K562 (cell line): ENCODE data around the gene CENPE. TPM values are rescaled to one million over a fixed set of nuclear protein-coding genes. Genes with fewer than 3 reads are reported as not detected.

ENCODE experiments used
- ATF3 ChIP-seq, 2 experiments: fragments of 450-650 bp in 1 of 2; sonication (generic) in 1 of 2; formaldehyde crosslinking in 1 of 2; IDR thresholded peaks in 1 of 2; conservative IDR thresholded peaks in 1 of 2; 2 replicates each; pipeline versions ENCODE4 v1.6.1 to v1.8.1; 2016 to 2023; ENCODE audit warnings: mild to moderate bottlenecking in 2 of 2, moderate library complexity in 2 of 2, inconsistent platforms in 1 of 2, missing genetic modification reagents in 1 of 2
- CSDE1 ChIP-seq, 2 experiments: fragments of 450-650 bp; IDR thresholded peaks; 2 replicates each; pipeline ENCODE4 v1.6.1; 2016; ENCODE audit warnings: mild to moderate bottlenecking in 1 of 2
- E2F3 ChIP-seq: fragments of 250-450 bp; sonication (Bioruptor Pico); IDR thresholded peaks from 2 replicates; pipeline ENCODE4 v1.4.0; 2020; ENCODE audit warnings: mild to moderate bottlenecking
- ELF2 ChIP-seq: fragments of 250-450 bp; sonication (Bioruptor Pico); IDR thresholded peaks from 2 replicates; pipeline ENCODE4 v1.5.0; 2021; ENCODE audit warnings: mild to moderate bottlenecking
- HDAC2 ChIP-seq: fragments of 450-650 bp; IDR thresholded peaks from 2 replicates; pipeline ENCODE4 v1.6.1; 2016; ENCODE audit warnings: mild to moderate bottlenecking
- HNRNPK ChIP-seq: fragments of 200-400 bp; formaldehyde crosslinking; IDR thresholded peaks from one replicate; pipeline ENCODE4 v1.6.1; 2018; ENCODE audit warnings: mild to moderate bottlenecking, low read depth, low read length; ENCODE audit not compliant: poor library complexity, severe bottlenecking
- NCOA2 ChIP-seq, 2 experiments: fragments of 450-650 bp; IDR thresholded peaks; 2 replicates each; pipeline ENCODE4 v1.6.1; 2018; ENCODE audit warnings: mild to moderate bottlenecking in 2 of 2, moderate library complexity in 1 of 2; ENCODE audit not compliant: partially characterized antibody in 2 of 2
- POLR3A ChIP-seq: IDR thresholded peaks from 2 replicates; pipeline ENCODE4 v1.6.1; 2011; ENCODE audit warnings: borderline replicate concordance, mild to moderate bottlenecking, moderate library complexity; ENCODE audit not compliant: insufficient read length, insufficient read depth; ENCODE audit errors: extremely low read depth
- PYGO2 ChIP-seq: fragments of 450-650 bp; IDR thresholded peaks from 2 replicates; pipeline ENCODE4 v1.6.1; 2016; ENCODE audit warnings: mild to moderate bottlenecking, missing genetic modification characterization, moderate library complexity, missing compliant biosample characterization
- SMARCA4 ChIP-seq: fragments of 450-650 bp; IDR thresholded peaks from 2 replicates; pipeline ENCODE4 v1.6.1; 2016
- SMARCC2 ChIP-seq: fragments of 450-650 bp; IDR thresholded peaks from 2 replicates; pipeline ENCODE4 v1.6.1; 2017; ENCODE audit warnings: antibody characterized with exemption, moderate library complexity, mild to moderate bottlenecking, low read depth
- ZNF318 ChIP-seq, 2 experiments: fragments of 450-650 bp; IDR thresholded peaks; 2 replicates each; pipeline ENCODE4 v1.6.1; 2016; ENCODE audit warnings: mild to moderate bottlenecking in 2 of 2, borderline replicate concordance in 1 of 2, low read depth in 1 of 2, moderate library complexity in 1 of 2
- ZNF583 ChIP-seq: fragments of 250-450 bp; sonication (Bioruptor Pico); IDR thresholded peaks from 2 replicates; pipeline ENCODE4 v1.4.0; 2020
- polyA plus RNA-seq, 8 experiments: library from polyadenylated mRNA; depleted of rRNA in 4 of 8; stranded (reverse) in 5 of 8; unstranded in 3 of 8; fragments of >200 nt; fragmentation: Nextera tagmentation in 2 of 8; fragmentation: Illumina TruSeq in 1 of 8; extraction: Ambion mirVana in 2 of 8; extraction: Trizol in 1 of 8; gene quantifications; 2 replicates each; pipeline versions ENCODE4 v1.2.1 to v1.2.3, GENCODE V29; 2011 to 2014; ENCODE audit warnings: inconsistent platforms in 1 of 8, missing spikeins in 1 of 8
- total RNA-seq, 7 experiments: library from RNA; depleted of rRNA in 6 of 7; stranded (reverse); fragments of >200 nt in 6 of 7; fragmentation: Illumina TruSeq in 2 of 7; extraction: Trizol in 2 of 7; gene quantifications; 2 replicates each; pipeline versions ENCODE4 v1.2.1 to v1.2.3, GENCODE V29; 2011 to 2021; ENCODE audit warnings: low replicate concordance in 1 of 7
- TF ChIP-seq, protein P1 (sequence below): fragments of 250-450 bp; sonication (Bioruptor Pico); IDR thresholded peaks from 2 replicates; pipeline ENCODE4 v1.4.0; 2020; ENCODE audit warnings: mild to moderate bottlenecking

The CENPE gene
- total and polyA plus RNA-seq, 9 of the 15 experiments (the other 6 are each of a cell fraction or from before 2014, with no cell fraction given) = 9.9 to 53.2 (median 27.4) TPM

DNA sequence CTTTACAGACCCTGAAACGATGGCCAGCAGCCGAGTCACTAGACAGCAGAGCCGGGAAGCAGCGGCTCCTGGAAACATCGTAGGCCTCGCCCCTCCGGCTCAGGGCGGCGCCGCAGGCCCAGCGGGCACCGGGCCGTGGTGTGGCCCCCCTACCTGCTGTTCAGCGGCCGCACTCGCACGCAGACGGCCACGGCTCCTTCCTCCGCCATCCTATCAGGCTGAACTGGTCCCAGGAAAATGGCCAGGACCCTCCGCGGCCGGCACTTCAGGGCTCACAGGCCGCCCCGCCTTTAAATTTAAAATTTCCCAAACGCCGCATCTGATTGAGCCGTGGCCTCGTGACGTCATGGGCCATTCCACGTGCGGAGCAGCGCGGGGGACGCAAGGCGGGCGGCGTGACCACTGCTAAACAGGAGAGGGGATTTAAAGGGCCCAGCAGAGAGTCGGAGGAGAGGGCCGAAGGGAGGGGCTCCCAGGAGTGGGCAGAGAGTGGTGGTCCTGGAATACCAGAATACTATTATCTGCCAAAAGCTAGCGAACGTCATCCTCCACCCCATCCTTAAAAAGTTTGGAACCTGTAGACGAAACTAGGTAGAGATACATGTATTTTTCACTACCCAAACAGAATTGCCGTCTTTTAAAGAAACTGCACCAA, at the start of gene CENPE (continued):
- TF ChIP-seq ZNF318 (IDR thresholded peaks at IDR 0.05; ENCODE audit: borderline replicate concordance in 1 of 2, low read depth in 1 of 2) (no peak), POLR3A (no peak), CSDE1 (IDR thresholded peaks at IDR 0.05) (peak in 1 of 2 experiments; percentile 69; a peak in 1 of 4 replicates), NCOA2 (IDR thresholded peaks at IDR 0.05; ENCODE audit: partially characterized antibody in 2 of 2) (no peak), HNRNPK (no peak), ELF2 (CRISPR knock-in tag) (no peak), E2F3 (CRISPR knock-in tag) (no peak), SMARCC2 (no peak), ATF3 (IDR thresholded peaks at IDR 0.05) (peak; percentile 95), ATF3 (CRISPR knock-in tag; conservative IDR thresholded peaks at IDR 0.05) (0 out of 2 replicates have a peak, but pooled peaks have one; percentile 71), SMARCA4 (no peak), PYGO2 (tag) (no peak), ZNF583 (CRISPR knock-in tag) (no peak), HDAC2 (no peak)
- TF ChIP-seq, protein P1, sequence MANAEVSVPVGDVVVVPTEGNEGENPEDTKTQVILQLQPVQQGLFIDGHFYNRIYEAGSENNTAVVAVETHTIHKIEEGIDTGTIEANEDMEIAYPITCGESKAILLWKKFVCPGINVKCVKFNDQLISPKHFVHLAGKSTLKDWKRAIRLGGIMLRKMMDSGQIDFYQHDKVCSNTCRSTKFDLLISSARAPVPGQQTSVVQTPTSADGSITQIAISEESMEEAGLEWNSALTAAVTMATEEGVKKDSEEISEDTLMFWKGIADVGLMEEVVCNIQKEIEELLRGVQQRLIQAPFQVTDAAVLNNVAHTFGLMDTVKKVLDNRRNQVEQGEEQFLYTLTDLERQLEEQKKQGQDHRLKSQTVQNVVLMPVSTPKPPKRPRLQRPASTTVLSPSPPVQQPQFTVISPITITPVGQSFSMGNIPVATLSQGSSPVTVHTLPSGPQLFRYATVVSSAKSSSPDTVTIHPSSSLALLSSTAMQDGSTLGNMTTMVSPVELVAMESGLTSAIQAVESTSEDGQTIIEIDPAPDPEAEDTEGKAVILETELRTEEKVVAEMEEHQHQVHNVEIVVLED (CRISPR knock-in tag) = peak; percentile 10; the same call in 1 of the 2 replicates
